HCT116 (cell line): ENCODE results near the gene KAZN. TPM values are rescaled to one million over a fixed set of nuclear protein-coding genes. Genes with fewer than 3 reads are reported as not detected.

ENCODE experiments used
- ATAC-seq: fragments of 200-7000 bp; cut with Tn5 transposase; 2 replicates; pipeline ENCODE4 v1.9.1; 2020; ENCODE audit warnings: mild to moderate bottlenecking, moderate library complexity
- BruUV-seq: library from RNA; stranded (reverse); fragments of 400-500 nt; replicated peaks from 2 replicates; lab custom pipeline; 2021; lab: Mats Ljungman, UMichigan
- CTCF ChIA-PET: fragments of 300-600 bp; sonication (Branson Sonifier 250); formaldehyde crosslinking; loops from one replicate; lab custom pipeline; 2021; ENCODE audit warnings: antibody characterized with exemption; lab: Charles Lee
- POLR2A ChIA-PET: fragments of 300-600, 350-600 bp; sonication (Branson Sonifier 250); formaldehyde crosslinking; loops from one replicate; lab custom pipeline; 2021; ENCODE audit warnings: antibody characterized with exemption; lab: Charles Lee
- RAD21 ChIA-PET, 2 experiments: fragments of 300-600 bp; sonication (Branson Sonifier 250); formaldehyde crosslinking; loops; one replicate each; lab custom pipeline; 2023; ENCODE audit warnings: low total read pairs in 2 of 2; ENCODE audit not compliant: uncharacterized antibody in 2 of 2, unreplicated experiment in 2 of 2, low non-redundant PET in 1 of 2; lab: Charles Lee
- DNase-seq: peaks from one replicate; pipeline ENCODE4 v3.0.0-alpha.2; 2010; ENCODE audit warnings: low read depth, low spot score
- H2AFZ ChIP-seq: fragments of 200-600 bp; shearing (Covaris generic), sonication (generic); 2 replicates; pipeline ENCODE4 v1.6.1; 2017; ENCODE audit warnings: low read depth, mixed run types, mixed read lengths, antibody characterized with exemption, low read length; ENCODE audit not compliant: poor library complexity, severe bottlenecking
- H3K27ac ChIP-seq: 2 replicates; pipeline ENCODE4 v1.5.1; 2012; ENCODE audit warnings: low read depth, low read length
- H3K27me3 ChIP-seq: fragments of 200-600 bp; sonication (generic); 2 replicates; pipeline ENCODE4 v1.6.1; 2016; ENCODE audit warnings: mixed run types, low read length, mixed read lengths; ENCODE audit not compliant: insufficient read depth
- H3K36me3 ChIP-seq, 2 experiments: fragments of 200-500 bp in 1 of 2; fragments of 200-600 bp in 1 of 2; sonication (Bioruptor generic) in 1 of 2; sonication (generic) in 1 of 2; 2 replicates each; pipeline versions ENCODE4 v1.5.1 to v1.6.1; 2014 to 2016; ENCODE audit warnings: low read length in 2 of 2, inconsistent platforms in 1 of 2, mixed read lengths in 1 of 2, mixed run types in 1 of 2; ENCODE audit not compliant: insufficient read depth in 2 of 2, control insufficient read depth in 1 of 2
- H3K4me1 ChIP-seq, 2 experiments: fragments of 200-600 bp in 1 of 2; sonication (generic) in 1 of 2; 2 replicates each; pipeline versions ENCODE4 v1.5.1 to v1.6.1; 2012 to 2017; ENCODE audit warnings: low read length in 2 of 2, inconsistent platforms in 1 of 2, mild to moderate bottlenecking in 1 of 2, mixed read lengths in 1 of 2, mixed run types in 1 of 2, moderate library complexity in 1 of 2; ENCODE audit not compliant: insufficient read depth in 2 of 2, control insufficient read depth in 1 of 2
- H3K4me2 ChIP-seq: fragments of 200-600 bp; sonication (generic); 2 replicates; pipeline ENCODE4 v1.6.1; 2017; ENCODE audit warnings: mixed run types, low read length, mixed read lengths
- H3K4me3 ChIP-seq, 2 experiments: fragments of 200-600 bp in 1 of 2; sonication (generic) in 1 of 2; replicated peaks in 1 of 2; 2 replicates each; pipeline ENCODE4 v1.5.1; 2011 to 2016; ENCODE audit warnings: low read length in 2 of 2, control low read depth in 1 of 2, low read depth in 1 of 2, mild to moderate bottlenecking in 1 of 2, mixed read lengths in 1 of 2, mixed run types in 1 of 2
- H3K79me2 ChIP-seq: fragments of 200-600 bp; sonication (generic); 2 replicates; pipeline ENCODE4 v1.6.1; 2017; ENCODE audit warnings: mild to moderate bottlenecking, mixed run types, low read length, moderate library complexity, mixed read lengths; ENCODE audit not compliant: insufficient read depth
- H3K9ac ChIP-seq: fragments of 200-600 bp; sonication (generic); 2 replicates; pipeline ENCODE4 v1.6.1; 2016; ENCODE audit warnings: low read length, mixed read lengths
- H3K9me2 ChIP-seq: fragments of 200-600 bp; sonication (generic), shearing (Covaris generic); 2 replicates; pipeline ENCODE4 v1.6.1; 2017; ENCODE audit warnings: mixed run types, mild to moderate bottlenecking, moderate library complexity; ENCODE audit not compliant: insufficient read depth
- H3K9me3 ChIP-seq, 2 experiments: fragments of 200-500 bp in 1 of 2; fragments of 200-600 bp in 1 of 2; sonication (Bioruptor generic) in 1 of 2; sonication (generic) in 1 of 2; 2 replicates each; pipeline ENCODE4 v1.6.1; 2014 to 2017; ENCODE audit warnings: low read length in 2 of 2, mixed read lengths in 2 of 2, inconsistent platforms in 1 of 2, low read depth in 1 of 2, mild to moderate bottlenecking in 1 of 2, mixed run types in 1 of 2, moderate library complexity in 1 of 2; ENCODE audit not compliant: control insufficient read depth in 1 of 2, insufficient read depth in 1 of 2
- H4K20me1 ChIP-seq: fragments of 200-600 bp; sonication (generic), shearing (Covaris generic); 2 replicates; pipeline ENCODE4 v1.6.1; 2017; ENCODE audit warnings: mixed run types, mild to moderate bottlenecking, moderate library complexity; ENCODE audit not compliant: insufficient read depth
- EGR1 ChIP-seq: IDR thresholded peaks from 2 replicates; pipeline ENCODE4 v1.6.1; 2012; ENCODE audit warnings: low read depth
- JUND ChIP-seq: IDR thresholded peaks from 2 replicates; pipeline ENCODE4 v1.6.1; 2012
- REST ChIP-seq: IDR thresholded peaks from 2 replicates; pipeline ENCODE4 v1.6.1; 2012; ENCODE audit warnings: low read depth
- TCF7L2 ChIP-seq: IDR thresholded peaks from 2 replicates; pipeline ENCODE4 v1.7.0; 2011; ENCODE audit warnings: borderline replicate concordance, inconsistent platforms; ENCODE audit not compliant: insufficient read depth, insufficient read length; ENCODE audit errors: extremely low read depth
- YY1 ChIP-seq: IDR thresholded peaks from 2 replicates; pipeline ENCODE4 v1.6.1; 2011; ENCODE audit warnings: low read length, low read depth, moderate library complexity, mild to moderate bottlenecking; ENCODE audit not compliant: insufficient replicate concordance; ENCODE audit errors: extremely low read depth
- ZNF274 ChIP-seq: fragments of 200-500 bp; sonication (Bioruptor generic); IDR thresholded peaks from 2 replicates; pipeline ENCODE4 v1.6.1; 2014; ENCODE audit warnings: mild to moderate bottlenecking, low read depth, low read length, inconsistent platforms
- intact Hi-C: fragments of 100-400 bp; cut with micrococcal nuclease; formaldehyde crosslinking; loops from 2 replicates; pipeline ENCODE4 v1.10.0; 2022
- total RNA-seq: library from RNA; stranded (reverse); gene quantifications from one replicate; pipeline ENCODE4 v1.2.1, GENCODE V29; 2021; ENCODE audit not compliant: unreplicated experiment

Gene KAZN
- total RNA-seq, 1 experiment from 2014 or later: 13.4 TPM

GRCh38 chr1:14570514-14570913 lies 28.0 kb upstream of the KAZN start:
- Histone ChIP-seq H2AFZ (no peak overlapping the region), H3K79me2 (no peaks in the 10 kb centered on the region), H3K27me3 (no peaks in the 10 kb centered on the region), H4K20me1 (no peaks in the 10 kb centered on the region), H3K4me2 (no peak overlapping the region), H3K9me3 (no peaks in the 10 kb centered on the region), H3K4me1 (no peaks in the 10 kb centered on the region), H3K27ac (no peak overlapping the region), H3K9me2 (no peaks in the 10 kb centered on the region), H3K4me3 (no peak overlapping the region), H3K9ac (no peak overlapping the region), H3K36me3 (no peaks in the 10 kb centered on the region)
- BruUV-seq: no TSS peak
- ChIA-PET POLR2A (no interaction called here), CTCF (no interaction called here), RAD21 (no interaction called here)
- ATAC-seq: no peak
- no peak for TF ChIP-seq YY1
- no peak for TF ChIP-seq TCF7L2
- no peak for TF ChIP-seq ZNF274
- TF ChIP-seq EGR1: no peak
- TF ChIP-seq JUND: no peak
- no peak for TF ChIP-seq REST
- intact Hi-C loops: no loop called here
- DNase-seq: no peak
